Measurements from ENCODE around the gene CSF3R.
"Not testable (repeated sequence)": the region's sequence is repeated elsewhere in the genome, so short reads cannot be mapped to it uniquely, and the experiment has no call there.

CSF3R gene

GRCh38 chr1:36513676-36514473 lies 31.2 kb upstream of the CSF3R start:
- DNase-seq (ENCODE audit: low read depth in 2 of 2, low spot score in 1 of 2): no peak

- DNase-seq (ENCODE audit: low read depth in 2 of 2, low spot score in 1 of 2): no peak
Measured at GRCh38 chr1:36512842-36513241, 30.1 kb upstream of the CSF3R start.

GRCh38 chr1:36511804-36512798 lies 29.4 kb upstream of the CSF3R start:
- DNase-seq (ENCODE audit: low read depth in 2 of 2, low spot score in 1 of 2): no peak

- DNase-seq (ENCODE audit: low read depth in 2 of 2, low spot score in 1 of 2): not testable (repeated sequence)
Measured at GRCh38 chr1:36511220-36511619, 28.5 kb upstream of the CSF3R start.

GRCh38 chr1:36510418-36510817 lies 27.7 kb upstream of the CSF3R start:
- DNase-seq (ENCODE audit: low read depth in 2 of 2, low spot score in 1 of 2): no peak

GRCh38 chr1:36508257-36508656 lies 25.5 kb upstream of the CSF3R start:
- no peak for DNase-seq (ENCODE audit: low read depth in 2 of 2, low spot score in 1 of 2)

- no peak for DNase-seq (ENCODE audit: low read depth in 2 of 2, low spot score in 1 of 2)
Measured at GRCh38 chr1:36506276-36506920, 23.7 kb upstream of the CSF3R start.

GRCh38 chr1:36503733-36504132 lies 21.0 kb upstream of the CSF3R start:
- no peak for DNase-seq (ENCODE audit: low read depth in 2 of 2, low spot score in 1 of 2)

GRCh38 chr1:36503159-36503558 lies 20.4 kb upstream of the CSF3R start:
- no peak for DNase-seq (ENCODE audit: low read depth in 2 of 2, low spot score in 1 of 2)

GRCh38 chr1:36502616-36503015 lies 19.9 kb upstream of the CSF3R start:
- no peak for DNase-seq (ENCODE audit: low read depth in 2 of 2, low spot score in 1 of 2)

GRCh38 chr1:36501911-36502310 lies 19.2 kb upstream of the CSF3R start:
- DNase-seq (ENCODE audit: low read depth in 2 of 2, low spot score in 1 of 2): not testable (repeated sequence)

GRCh38 chr1:36497207-36497606 lies 14.5 kb upstream of the CSF3R start:
- DNase-seq (ENCODE audit: low read depth in 2 of 2, low spot score in 1 of 2): no peak

GRCh38 chr1:36494971-36495370 lies 12.3 kb upstream of the CSF3R start:
- DNase-seq (ENCODE audit: low read depth in 2 of 2, low spot score in 1 of 2): no peak

- no peak for DNase-seq (ENCODE audit: low read depth in 2 of 2, low spot score in 1 of 2)
Measured at GRCh38 chr1:36493524-36493923, 10.8 kb upstream of the CSF3R start.

GRCh38 chr1:36492491-36492890 lies 9.8 kb upstream of the CSF3R start:
- no peak for DNase-seq (ENCODE audit: low read depth in 2 of 2, low spot score in 1 of 2)

GRCh38 chr1:36489258-36490051 lies 6.7 kb upstream of the CSF3R start:
- not testable (repeated sequence) for DNase-seq (ENCODE audit: low read depth in 2 of 2, low spot score in 1 of 2)

GRCh38 chr1:36487906-36488305 lies 5.2 kb upstream of the CSF3R start:
- DNase-seq (ENCODE audit: low read depth in 2 of 2, low spot score in 1 of 2): no peak

GRCh38 chr1:36487336-36487725 lies 4.6 kb upstream of the CSF3R start:
- DNase-seq (ENCODE audit: low read depth in 2 of 2, low spot score in 1 of 2): not testable (repeated sequence)

GRCh38 chr1:36486439-36487335 lies 4.0 kb upstream of the CSF3R start:
- no peak for DNase-seq (ENCODE audit: low read depth in 2 of 2, low spot score in 1 of 2)

GRCh38 chr1:36486093-36486438 lies 3.4 kb upstream of the CSF3R start:
- no peak for DNase-seq (ENCODE audit: low read depth in 2 of 2, low spot score in 1 of 2)
